GM18526 (cell line): ENCODE results near the gene SH3YL1.

Source experiments
- POLR2A ChIP-seq: IDR thresholded peaks from 3 replicates; pipeline ENCODE4 v1.6.1; 2011; ENCODE audit not compliant: insufficient read length; ENCODE audit errors: extremely low read depth

The SH3YL1 gene, protein sequence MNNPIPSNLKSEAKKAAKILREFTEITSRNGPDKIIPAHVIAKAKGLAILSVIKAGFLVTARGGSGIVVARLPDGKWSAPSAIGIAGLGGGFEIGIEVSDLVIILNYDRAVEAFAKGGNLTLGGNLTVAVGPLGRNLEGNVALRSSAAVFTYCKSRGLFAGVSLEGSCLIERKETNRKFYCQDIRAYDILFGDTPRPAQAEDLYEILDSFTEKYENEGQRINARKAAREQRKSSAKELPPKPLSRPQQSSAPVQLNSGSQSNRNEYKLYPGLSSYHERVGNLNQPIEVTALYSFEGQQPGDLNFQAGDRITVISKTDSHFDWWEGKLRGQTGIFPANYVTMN

DNA sequence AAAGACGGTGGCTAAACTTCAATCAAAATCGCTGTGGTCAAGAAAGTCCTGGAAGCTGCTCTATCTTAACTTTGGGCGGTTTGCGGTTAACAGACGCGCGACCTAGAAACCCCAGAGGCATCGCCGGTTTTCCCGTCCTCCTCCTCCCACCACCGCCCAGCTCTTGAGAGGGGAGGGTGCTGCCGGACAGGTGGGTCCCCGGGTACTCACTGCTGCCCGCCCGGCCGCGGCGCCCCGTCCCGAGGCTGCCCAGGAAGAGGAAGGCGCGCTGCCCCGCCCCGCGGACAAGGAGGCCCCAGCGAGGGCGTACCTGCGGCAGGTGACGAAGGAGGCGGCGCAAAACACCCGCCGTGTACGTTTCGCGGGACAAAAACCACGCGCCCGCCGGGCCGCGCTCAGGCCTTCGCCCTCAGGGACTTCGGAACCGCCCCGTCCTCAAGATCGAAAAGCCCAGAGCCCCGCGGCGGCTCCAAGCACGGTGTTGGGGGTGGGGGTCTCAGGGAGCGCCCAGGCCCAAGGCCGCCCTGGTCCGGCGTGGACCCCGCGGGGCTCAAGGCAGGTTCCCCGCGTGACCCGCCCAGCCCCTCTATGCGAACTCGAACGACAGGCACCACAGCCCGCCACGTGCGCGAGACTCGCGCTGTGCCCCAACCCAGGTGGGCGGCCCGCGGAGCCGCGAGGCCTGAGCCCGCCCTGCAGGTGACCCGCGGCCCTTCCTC lies at the start of gene SH3YL1:
Gene SH3YL1 (minus strand): TSS at position 259 of the 719 bp plus-strand sequence. CDS start 48 bp downstream, at position 211.
- no peak for TF ChIP-seq POLR2A

DNA sequence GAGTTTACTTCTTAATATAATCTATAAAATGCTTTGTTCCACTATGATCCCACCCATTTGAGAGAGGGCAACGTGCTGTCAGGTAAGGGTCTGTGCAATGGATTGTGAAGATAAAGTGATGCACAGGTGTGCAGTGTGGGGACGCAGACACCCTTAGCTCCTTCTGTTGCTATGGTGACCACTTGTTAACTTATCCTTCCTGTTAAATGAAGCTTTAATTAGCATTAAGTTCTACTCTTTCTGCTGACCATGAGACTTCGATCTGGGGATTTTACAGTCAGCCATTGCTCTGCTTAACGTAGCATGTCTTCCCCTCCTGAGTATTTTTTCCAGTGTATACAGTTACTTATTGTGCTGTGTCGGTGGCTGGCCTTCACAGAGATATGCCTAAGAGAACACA lies 47.2 kb upstream of the SH3YL1 start:
- no peak for TF ChIP-seq POLR2A

DNA sequence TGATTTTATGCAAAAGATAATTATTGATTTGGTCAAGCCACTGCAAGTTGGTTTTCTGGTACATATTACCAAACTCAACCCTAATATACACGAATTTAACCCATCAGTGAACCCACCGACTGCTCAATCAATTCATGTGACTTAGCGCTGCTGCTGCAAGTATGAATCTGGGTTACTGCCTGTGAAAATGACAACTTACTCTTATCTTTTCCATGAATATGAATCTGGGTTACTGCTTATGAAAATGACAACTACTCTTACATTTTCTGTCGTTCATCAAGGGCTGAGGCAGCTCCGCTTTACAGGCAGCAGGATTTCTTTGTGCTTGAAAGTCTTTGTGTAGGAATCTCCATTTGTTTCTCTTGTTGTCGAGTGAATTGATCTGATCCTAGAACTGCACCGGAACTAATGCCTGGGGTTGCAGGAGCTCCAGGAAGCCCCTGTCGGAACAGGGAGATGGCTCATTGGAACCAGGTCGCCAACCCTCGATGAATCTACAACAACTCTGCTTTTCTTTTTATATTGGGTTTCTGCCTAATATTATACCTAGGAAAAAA lies 46.2 kb upstream of the SH3YL1 start:
- no peak for TF ChIP-seq POLR2A

DNA sequence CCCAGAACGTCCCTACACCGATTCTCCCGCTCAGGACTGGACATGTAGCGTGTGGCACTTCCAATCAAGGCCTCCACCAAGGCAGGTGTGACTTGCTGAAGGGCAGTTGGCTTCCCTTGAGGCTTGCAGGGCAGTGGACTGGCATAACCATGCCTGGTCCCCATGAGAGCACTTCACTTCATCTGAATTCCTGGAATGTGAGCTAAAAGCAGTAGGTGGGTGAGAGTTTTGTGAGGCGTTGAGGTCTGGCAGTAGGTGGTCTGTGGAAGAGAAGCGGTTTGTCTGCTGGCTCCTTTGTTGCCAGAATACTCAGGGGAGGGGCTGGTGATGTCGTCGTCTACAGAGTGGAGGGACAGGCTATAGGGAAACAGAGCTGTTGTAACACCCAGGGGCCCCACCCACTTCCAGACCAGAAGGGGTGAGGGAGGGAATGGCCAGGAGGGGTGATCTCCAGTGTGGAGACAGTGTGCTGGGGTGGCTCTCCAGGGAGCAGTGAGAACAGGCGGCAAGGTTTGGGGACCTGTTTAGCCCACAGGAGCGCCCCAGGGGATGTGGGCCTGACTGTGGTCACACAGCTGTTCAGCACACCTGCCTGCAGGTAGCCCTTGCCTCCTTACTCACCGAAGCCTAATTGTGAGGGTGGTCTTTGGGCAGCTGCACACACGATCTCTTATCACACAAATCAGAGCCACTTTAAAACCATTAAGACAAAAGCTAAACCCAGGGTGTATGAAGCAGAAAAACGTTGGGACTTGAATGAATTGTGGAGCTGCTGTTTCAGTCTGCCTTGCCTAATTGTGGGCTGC lies 45.5 kb upstream of the SH3YL1 start:
- TF ChIP-seq POLR2A: no peak

DNA sequence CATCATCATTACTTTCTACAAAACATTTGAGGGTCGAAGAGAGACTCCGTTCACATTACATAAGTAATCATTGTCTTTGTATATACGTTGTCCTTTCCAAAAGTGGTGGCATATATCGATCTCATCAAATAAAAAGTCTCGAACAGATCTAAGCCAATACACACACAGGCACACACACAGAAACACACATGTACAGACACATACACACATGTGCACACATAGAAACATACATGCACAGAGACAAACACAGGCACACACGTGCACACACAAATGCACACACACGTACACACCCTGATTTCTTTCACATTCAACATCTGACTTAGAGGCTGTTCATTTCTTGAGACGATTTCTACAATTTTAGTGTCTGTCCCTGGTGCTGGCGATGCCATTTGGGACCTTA lies 41.5 kb upstream of the SH3YL1 start:
- TF ChIP-seq POLR2A: no peak

DNA sequence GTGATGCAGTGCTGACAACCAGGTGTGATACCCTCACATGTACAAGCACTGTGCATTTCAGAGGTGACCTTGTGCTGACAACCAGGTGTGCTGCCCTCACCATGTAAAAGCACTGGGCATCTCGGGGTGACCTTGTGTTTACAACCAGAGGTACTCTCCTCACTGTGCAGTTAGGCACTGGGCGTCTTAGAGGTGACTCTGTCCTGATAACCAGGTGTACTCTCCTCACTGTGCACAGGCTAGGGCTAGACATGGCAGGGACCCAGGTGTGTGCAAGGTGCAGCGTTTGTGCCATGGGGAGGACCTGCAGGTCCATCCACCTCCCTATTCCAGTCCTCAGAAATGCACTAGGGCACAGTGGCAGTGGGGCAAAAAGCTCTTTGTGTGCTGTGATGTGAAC lies 32.5 kb upstream of the SH3YL1 start:
- no peak for TF ChIP-seq POLR2A

DNA sequence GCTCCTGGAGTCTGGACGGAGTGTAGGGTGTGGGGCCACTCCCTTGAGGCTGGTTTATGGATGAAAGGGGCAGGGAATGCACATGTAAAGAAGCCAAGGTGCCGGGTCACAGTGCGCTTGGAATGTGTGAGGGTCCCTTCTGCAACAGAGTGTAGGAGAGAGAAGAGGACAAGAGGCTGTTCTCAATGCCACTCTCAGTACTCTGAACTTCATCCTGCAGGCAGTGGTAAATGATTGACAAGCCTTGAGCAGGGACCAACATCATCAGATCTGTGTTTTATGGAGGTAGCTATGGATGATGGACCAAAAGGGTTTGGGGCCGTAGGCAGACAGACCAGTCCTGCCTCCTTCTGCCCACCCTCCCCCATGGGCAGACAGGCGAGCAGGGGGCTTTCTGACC lies 31.3 kb upstream of the SH3YL1 start:
- TF ChIP-seq POLR2A: no peak

DNA sequence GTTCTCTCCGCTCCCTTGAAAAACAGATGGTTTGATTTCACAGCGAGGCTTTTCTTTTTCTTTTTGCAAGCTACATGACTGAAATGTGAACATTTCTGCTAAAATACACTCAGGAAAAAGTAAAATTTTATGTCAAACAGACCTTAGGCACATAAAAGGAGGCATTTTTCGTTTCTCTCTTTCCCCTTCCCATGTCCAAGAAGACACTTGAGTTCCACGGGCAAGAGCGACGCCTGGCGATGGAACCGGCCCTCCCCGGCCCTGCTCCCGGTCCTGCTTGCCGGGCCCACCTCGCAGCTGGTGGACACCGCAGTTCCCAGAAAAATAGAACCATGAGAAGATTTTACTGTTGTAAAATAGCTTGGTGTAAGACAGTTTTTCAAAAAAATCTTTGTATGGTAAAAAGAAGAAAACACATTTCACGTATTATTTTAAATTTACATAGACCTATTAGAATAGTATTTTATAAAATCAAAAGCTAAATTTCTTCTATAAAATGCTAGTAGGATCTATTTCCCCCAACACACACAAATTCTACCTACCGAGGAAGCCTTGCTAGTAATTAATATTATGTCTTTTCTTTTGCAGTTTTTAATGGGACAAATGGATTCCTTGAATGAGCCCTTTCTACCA lies 26.4 kb upstream of the SH3YL1 start:
- no peak for TF ChIP-seq POLR2A

DNA sequence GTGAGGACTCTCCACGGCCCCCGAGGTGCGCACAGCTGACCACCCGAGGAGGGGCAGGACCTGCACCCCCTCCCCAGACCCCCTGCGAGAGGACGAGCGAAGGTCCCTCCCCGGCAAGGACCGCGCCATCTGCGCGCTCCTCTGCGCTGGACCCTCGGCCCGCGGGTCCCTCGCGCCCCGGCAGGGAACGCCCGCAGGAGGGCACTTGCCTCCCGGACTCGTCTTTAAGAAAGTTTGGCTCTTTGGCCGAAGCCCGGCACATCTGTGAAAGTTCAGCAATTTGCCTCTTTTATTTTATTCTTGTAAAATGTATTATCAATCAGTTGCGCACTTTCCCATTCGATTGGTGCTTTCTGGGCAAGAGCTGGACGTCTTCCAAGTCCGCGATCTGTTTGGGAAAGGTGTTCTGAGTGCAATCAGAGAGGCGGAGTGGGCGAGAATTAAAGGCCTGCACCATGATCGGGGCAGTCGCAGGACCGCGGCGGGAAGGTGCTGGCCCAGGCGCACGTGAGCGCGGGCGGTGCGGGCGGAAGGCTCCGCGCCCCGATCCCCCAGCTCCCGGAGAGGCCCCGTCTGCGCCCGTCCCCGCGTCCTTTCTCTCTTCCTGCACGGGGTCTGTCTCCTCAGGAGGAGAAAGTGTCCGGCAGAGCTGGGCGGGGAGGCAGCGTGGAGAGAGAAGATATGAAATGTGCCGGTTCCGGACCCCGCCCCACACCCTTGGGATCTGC lies 25.7 kb upstream of the SH3YL1 start:
- TF ChIP-seq POLR2A: no peak

DNA sequence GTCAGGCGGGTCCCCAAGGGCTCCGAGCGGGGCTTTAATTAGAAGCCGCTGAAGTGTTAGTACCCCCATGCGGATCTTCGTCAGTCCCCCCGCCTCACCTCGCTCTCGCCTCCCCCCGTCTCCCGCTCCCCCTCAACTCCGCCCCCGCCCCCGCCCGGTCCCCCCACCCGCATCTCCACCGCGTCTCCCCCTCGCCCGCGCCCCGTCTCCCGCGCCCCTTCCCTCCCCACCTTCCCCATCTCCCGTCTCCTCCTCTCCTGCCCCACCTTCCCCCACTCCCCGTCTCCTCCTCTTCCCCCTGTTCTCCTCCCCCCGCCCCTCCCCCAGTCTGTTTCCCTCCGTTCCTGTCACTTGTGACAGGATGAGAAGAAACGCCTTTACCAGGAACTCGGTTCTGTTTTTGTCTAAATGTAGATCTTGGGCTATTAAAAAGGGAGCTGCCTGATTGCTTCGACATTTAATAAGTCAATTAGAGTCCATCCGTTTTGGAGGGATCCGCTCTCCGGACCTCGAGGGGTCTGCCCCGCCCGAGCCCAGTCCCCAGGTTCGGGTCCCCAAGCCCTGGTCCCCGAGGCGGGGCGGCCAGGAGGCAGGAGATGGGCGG lies 25.0 kb upstream of the SH3YL1 start:
- no peak for TF ChIP-seq POLR2A

DNA sequence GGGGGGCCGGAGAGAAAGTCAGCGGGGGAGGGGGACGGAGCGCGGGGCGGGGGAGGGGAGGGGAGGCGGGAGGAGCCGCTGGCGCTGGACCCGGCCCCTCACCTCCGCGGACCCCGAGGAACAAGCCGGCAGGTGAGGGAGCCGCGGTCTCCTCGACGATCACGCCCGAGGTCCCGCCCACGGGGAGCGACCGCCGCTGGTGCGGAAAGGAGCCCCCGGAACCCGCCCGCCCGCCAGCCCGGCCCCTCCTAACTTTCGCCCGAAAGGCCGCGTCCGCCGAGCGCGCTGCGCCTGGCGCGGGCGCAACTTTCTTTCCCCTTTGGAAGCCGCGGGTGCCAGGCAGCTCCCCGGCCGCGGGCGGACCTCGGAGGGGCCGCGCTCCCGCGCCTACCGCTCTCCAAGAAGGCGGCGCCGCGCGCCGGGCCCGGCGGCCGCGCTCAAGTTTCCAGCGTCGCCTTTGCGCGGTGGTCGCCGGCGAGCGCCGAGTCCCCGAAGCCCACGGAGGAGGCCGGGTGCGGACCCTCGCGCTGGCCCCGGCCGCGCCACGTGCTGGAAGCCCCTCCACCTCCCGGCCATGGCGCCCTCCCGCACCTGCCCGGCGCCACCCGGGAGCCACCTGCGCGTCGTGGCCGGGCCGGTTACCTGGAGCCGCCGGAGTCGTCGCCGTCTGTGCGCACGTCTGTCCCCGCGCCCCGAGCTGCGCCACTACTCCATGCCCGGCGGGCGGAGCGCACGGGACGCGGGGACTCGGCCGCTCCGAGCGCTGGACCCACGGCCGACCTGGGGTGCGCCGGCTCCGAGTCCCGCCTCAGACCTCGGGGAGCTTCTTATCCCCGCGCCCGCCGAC lies 24.3 kb upstream of the SH3YL1 start, which contains the start of gene ALKAL2:
Gene ALKAL2 (minus strand): TSS at position 181 of the 847 bp plus-strand sequence. CDS start 256 bp downstream, outside the sequence.
- no peak for TF ChIP-seq POLR2A

DNA sequence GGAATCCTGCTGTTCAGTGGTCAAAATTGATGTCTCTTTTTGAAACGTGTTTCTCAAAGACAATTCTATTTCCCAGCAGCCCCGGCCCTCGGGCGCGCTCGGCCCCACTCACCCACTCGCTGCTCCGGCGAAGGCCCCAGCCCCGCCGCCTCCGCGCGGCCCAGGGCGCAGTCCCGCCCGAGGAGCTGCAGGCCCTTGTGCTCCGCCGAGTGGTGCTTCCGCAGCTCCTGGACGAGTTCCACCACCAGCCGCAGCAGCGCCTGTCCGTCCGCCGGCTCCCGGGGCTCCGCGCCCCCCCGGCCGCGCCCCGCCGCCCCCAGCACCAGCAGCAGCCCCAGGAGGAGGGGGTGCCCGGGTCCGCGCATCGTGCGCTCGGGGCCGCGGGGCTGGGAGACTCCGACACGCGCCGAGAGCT lies 23.6 kb upstream of the SH3YL1 start:
- no peak for TF ChIP-seq POLR2A

DNA sequence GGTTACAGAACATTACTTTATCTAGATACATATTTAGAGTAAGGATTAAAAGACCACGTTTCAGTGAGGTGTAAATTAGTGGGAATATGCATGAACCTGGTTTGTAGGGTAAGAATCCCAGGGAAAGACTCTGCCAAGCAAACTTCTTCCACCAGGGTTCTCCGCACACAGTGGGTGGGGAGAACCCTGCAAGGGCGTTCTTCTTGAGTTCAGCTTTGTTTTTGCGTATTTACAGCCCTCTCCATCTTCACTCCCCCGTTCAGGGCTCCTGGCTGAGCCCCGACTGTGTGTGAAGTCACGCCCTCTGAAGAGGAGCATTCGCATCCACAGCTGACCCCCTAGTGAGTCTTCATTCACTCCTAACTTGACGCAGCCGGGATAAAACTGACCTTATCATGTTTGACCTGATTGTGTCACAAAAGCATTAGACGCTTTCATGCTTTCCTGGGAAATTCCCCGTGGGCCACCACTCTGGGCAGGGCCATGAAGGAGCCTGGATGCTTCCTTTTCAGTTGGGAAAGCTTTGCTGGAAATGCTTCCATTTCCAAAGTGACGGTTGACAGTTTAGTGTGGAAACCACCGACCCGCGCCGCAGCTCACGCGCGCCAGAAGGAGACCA lies 23.1 kb upstream of the SH3YL1 start:
- TF ChIP-seq POLR2A: no peak

DNA sequence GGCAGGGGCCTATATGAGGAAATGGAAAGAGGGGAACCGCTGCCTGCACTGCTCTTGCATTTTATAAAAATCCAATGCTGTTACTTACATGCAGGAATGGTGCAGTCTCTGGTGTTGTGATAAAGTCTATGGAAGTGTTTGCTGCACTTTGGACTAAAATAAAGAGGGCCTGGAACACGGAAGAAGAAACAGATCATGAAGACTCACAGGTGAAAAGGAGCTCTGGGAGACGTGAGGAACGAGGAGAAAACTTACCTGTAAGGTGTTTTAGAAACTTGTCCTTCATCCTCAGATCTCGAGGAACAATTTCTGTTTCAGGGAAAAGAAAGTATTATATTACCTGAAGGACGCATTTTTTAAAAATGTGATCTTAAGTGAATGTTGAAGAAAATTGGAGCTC lies 22.2 kb upstream of the SH3YL1 start:
- TF ChIP-seq POLR2A: no peak
